OCI-LY3 (cell line): Measurements from ENCODE around the gene OR7C1.

Source experiments
- EZH2phosphoT487 ChIP-seq: fragments of 200-600 bp; shearing (Covaris generic); IDR thresholded peaks from 2 replicates; pipeline ENCODE4 v1.6.1; 2018; ENCODE audit warnings: antibody characterized with exemption, mixed run types, low read depth
- TF ChIP-seq, protein P1 (sequence below): fragments of 200-600, 300-600 bp; sonication (generic); IDR thresholded peaks from 2 replicates; pipeline ENCODE4 v1.5.1; 2014; ENCODE audit warnings: antibody characterized with exemption, low read length, low read depth

DNA sequence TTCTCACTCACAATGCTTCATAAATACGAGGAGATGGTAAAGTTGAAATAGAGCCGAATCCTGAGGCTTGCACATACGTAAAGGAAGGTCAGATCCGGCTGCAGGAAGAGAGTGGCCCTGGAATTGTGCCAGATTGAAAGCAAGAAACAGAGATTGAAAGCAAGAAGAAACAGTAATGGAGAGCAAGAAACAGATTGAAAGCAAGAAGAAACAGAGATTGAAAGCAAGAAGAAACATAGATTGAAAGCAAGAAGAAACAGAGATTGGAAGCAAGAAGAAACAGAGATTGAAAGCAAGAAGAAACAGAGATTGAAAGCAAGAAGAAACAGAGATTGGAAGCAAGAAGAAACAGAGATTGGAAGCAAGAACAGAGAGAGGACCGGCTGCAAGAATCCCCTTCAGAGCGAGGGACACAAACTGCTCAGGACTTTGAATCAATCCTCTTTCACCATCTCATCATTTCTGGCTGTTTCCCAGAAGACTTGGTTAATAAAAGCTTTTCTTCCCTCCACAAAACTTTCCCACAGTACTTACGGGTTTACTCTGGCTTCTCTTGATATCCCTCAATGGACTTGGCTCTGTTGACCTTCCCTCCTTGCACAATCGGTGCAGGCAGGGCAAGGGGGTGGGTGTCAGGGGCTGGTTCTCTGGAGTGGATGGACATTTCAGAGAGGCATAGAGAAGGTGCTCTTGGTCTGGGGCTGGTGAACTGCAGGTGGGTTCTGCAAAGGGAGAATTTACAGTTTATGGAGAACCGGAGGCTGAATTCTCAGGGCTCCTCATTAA is 25.5 kb downstream of the OR7C1 start:
- TF ChIP-seq, protein P1, sequence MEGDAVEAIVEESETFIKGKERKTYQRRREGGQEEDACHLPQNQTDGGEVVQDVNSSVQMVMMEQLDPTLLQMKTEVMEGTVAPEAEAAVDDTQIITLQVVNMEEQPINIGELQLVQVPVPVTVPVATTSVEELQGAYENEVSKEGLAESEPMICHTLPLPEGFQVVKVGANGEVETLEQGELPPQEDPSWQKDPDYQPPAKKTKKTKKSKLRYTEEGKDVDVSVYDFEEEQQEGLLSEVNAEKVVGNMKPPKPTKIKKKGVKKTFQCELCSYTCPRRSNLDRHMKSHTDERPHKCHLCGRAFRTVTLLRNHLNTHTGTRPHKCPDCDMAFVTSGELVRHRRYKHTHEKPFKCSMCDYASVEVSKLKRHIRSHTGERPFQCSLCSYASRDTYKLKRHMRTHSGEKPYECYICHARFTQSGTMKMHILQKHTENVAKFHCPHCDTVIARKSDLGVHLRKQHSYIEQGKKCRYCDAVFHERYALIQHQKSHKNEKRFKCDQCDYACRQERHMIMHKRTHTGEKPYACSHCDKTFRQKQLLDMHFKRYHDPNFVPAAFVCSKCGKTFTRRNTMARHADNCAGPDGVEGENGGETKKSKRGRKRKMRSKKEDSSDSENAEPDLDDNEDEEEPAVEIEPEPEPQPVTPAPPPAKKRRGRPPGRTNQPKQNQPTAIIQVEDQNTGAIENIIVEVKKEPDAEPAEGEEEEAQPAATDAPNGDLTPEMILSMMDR: no peak
- TF ChIP-seq EZH2phosphoT487: no peak
